Measurements from ENCODE around the gene AGAP1.

AGAP1 gene

DNA sequence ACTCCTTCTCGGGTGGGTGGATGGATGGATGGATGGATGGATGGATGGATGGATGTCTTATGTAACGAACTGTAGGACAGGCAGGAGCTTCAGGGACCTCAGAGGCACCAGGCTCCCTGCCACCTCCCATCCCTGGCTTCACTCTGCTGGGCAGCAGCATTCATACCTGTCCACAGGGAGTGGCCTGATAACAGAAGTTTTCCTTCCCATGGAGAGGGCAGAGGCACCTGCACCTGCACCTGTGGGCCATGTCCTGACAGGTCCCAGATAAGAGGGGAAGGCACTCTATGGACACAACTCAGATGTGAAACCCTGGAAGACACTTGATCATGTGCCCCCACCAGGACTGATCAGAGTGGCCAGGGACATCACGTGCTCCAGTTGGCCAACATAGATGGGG, 532.0 kb downstream of the AGAP1 start:
- CTCF ChIA-PET: no interaction called here
- TF ChIP-seq, protein P1, sequence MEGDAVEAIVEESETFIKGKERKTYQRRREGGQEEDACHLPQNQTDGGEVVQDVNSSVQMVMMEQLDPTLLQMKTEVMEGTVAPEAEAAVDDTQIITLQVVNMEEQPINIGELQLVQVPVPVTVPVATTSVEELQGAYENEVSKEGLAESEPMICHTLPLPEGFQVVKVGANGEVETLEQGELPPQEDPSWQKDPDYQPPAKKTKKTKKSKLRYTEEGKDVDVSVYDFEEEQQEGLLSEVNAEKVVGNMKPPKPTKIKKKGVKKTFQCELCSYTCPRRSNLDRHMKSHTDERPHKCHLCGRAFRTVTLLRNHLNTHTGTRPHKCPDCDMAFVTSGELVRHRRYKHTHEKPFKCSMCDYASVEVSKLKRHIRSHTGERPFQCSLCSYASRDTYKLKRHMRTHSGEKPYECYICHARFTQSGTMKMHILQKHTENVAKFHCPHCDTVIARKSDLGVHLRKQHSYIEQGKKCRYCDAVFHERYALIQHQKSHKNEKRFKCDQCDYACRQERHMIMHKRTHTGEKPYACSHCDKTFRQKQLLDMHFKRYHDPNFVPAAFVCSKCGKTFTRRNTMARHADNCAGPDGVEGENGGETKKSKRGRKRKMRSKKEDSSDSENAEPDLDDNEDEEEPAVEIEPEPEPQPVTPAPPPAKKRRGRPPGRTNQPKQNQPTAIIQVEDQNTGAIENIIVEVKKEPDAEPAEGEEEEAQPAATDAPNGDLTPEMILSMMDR (IDR thresholded peaks at IDR 0.05; ENCODE audit: control extremely low read depth, extremely low read depth, low read depth, missing control alignments): no peak
- DNase-seq (ENCODE audit: extremely low spot score): no peak
- POLR2A ChIA-PET: no interaction called here

DNA sequence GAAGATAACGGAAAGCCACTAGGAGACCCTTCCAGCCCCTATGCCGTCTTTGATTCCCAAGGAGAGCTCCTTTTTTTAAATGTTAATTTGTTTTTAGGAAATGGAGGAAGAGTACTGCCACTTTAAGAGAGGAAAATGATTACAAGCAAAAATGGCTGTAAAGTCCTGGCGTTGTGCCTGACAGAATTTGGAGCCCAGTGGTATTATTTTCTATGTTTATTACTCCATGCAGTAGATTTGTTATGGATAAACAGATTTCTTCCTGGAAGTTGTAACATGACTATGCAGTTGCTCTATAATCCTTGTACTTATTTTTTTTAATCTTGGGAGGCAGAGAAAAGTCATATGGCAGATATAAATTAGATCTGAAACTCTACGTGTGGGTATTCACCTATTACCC, 533.0 kb downstream of the AGAP1 start:
- ChIA-PET POLR2A (no interaction called here), CTCF (no interaction called here)
- no peak for DNase-seq (ENCODE audit: extremely low spot score)
- TF ChIP-seq, protein P1 (IDR thresholded peaks at IDR 0.05; ENCODE audit: control extremely low read depth, extremely low read depth, low read depth, missing control alignments): no peak

GRCh38 chr2:236028066-236028465, 534.2 kb downstream of the AGAP1 start:
- TF ChIP-seq, protein P1 (IDR thresholded peaks at IDR 0.05; ENCODE audit: control extremely low read depth, extremely low read depth, low read depth, missing control alignments): no peak
- ChIA-PET POLR2A (no interaction called here), CTCF (no interaction called here)
- DNase-seq (ENCODE audit: extremely low spot score): no peak

DNA sequence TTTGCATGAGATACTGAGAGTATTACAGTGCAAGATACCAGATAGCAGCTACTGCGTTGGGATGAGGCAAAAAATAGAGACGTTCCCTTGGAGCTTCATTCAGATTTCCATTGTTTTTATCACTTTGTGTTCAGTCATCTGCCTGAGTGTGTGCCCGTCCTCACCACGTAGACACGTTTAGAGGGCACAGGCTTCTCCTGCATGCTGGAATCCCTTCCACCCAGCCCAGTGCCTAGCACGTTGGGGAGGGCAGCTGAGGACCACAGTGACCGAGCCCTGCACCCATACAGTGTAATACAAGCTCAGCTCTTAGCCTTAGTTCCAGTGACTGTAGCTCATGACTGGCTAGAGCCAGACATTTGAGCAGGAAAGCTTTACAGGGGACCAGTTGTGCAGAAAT, 539.6 kb downstream of the AGAP1 start:
- ChIA-PET CTCF (no interaction called here), POLR2A (no interaction called here)
- DNase-seq (ENCODE audit: extremely low spot score): no peak
- TF ChIP-seq, protein P1 (IDR thresholded peaks at IDR 0.05; ENCODE audit: control extremely low read depth, extremely low read depth, low read depth, missing control alignments): no peak

DNA sequence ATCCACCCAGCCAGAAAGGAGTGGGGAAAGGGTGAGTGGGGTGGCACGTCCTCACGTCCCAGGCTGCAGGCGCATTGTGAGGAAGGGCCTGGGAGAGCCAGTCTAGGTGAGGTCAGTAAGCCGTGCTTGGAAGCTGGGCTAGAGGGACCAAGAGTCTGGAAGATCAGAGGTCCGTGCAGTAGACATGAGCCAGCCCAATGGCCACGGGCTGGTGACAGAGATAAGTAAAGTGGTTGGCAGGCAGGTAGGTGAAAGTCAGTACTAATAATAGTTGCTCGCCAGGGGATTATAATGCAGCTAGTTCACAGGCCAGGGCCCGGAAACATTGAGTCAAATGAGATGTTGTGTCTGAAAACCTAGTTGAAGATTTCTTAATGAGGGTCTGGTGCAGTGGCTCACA, 541.1 kb downstream of the AGAP1 start:
- POLR2A ChIA-PET: no interaction called here
- TF ChIP-seq, protein P1 (IDR thresholded peaks at IDR 0.05; ENCODE audit: control extremely low read depth, extremely low read depth, low read depth, missing control alignments): no peak
- no peak for DNase-seq (ENCODE audit: extremely low spot score)
- CTCF ChIA-PET: no interaction called here

DNA sequence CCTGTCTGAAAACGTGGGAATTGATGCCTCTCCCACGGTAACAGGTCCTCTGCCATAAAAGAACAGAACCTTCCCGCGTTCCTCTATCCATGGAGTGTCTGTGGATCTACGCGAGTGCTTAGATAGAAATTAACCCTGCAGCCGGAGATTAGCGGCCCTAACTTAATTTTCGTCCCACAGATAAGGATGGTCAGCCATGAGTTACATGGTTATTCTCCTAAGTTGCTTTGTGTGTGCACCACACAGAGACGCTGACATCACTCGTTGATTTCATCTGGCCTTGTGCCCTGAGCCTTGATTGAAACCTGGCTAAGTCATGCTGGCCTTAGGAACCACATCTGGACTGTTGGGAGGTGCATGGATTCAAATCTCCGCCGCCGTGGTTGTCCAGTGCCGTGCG, 542.2 kb downstream of the AGAP1 start:
- TF ChIP-seq, protein P1 (IDR thresholded peaks at IDR 0.05; ENCODE audit: control extremely low read depth, extremely low read depth, low read depth, missing control alignments): no peak
- ChIA-PET CTCF (no interaction called here), POLR2A (no interaction called here)
- DNase-seq (ENCODE audit: extremely low spot score): no peak

DNA sequence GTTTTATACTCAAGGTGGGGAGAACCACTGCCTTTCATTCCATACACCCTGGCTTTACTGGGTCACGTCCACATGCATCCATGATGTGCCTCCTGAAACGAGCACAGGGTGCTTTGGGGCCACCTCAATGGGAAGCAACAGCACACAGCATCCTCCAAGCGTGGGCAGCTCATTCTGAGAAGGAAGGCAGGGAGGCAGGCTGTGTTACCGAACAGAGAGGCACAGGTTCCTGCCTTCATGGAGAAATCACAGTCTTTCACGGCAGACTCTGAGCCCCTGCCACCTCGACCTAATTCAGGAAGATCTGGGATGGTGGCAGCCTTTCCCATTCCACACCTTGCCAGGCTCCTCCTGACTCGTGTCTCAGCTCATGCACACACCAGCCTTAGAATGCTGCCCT, 544.3 kb downstream of the AGAP1 start:
- ChIA-PET POLR2A (no interaction called here), CTCF (interaction anchor here (1.9 to 2.0 kb wide), 2 partner anchors 16 to 17 kb away, joined by 5 read pairs; no protein-coding TSS in a partner anchor)
- TF ChIP-seq, protein P1 (IDR thresholded peaks at IDR 0.05; ENCODE audit: control extremely low read depth, extremely low read depth, low read depth, missing control alignments): no peak
- no peak for DNase-seq (ENCODE audit: extremely low spot score)

Data from GM10248 (cell line).